ENCODE measurements around the gene HAUS7.

HAUS7 gene

GRCh38 chrX:153491351-153491914 is 21.1 kb upstream of the HAUS7 start:
- Histone ChIP-seq H3K4me3 (ENCODE audit: low read length) (no peak overlapping the region), H3K9me3 (ENCODE audit: control insufficient read depth, insufficient read depth, low read length) (no peaks in the 10 kb centered on the region), H3K4me2 (ENCODE audit: low read length) (no peak overlapping the region), H3K27me3 (ENCODE audit: control insufficient read depth, low read length) (no peaks in the 10 kb centered on the region), H3K4me1 (ENCODE audit: control insufficient read depth, low read length) (no peaks in the 10 kb centered on the region), H3K79me2 (ENCODE audit: control insufficient read depth, low read length) (no peaks in the 10 kb centered on the region), H3K36me3 (ENCODE audit: control insufficient read depth, low read length) (no peaks in the 10 kb centered on the region), H3F3A (ENCODE audit: control insufficient read depth, insufficient read depth) (no peaks in the 10 kb centered on the region), H3K27ac (ENCODE audit: low read depth, low read length) (no peak overlapping the region), H4K20me1 (ENCODE audit: control insufficient read depth, insufficient read depth, low read depth, low read length) (no peaks in the 10 kb centered on the region), H3K9me2 (replicated peaks; ENCODE audit: control insufficient read depth, low read length) (no peaks in the 10 kb centered on the region)
- TF ChIP-seq EZH2phosphoT487 (IDR thresholded peaks at IDR 0.05; ENCODE audit: borderline replicate concordance, low read length) (no peak), CTCF (IDR thresholded peaks at IDR 0.05; ENCODE audit: low read depth, low read length, poor library complexity, severe bottlenecking) (no peak)

- Histone ChIP-seq H3K4me2 (ENCODE audit: low read length) (no peak overlapping the region), H3K27ac (ENCODE audit: low read depth, low read length) (no peak overlapping the region), H4K20me1 (ENCODE audit: control insufficient read depth, insufficient read depth, low read depth, low read length) (no peaks in the 10 kb centered on the region), H3K79me2 (ENCODE audit: control insufficient read depth, low read length) (no peaks in the 10 kb centered on the region), H3K9me3 (ENCODE audit: control insufficient read depth, insufficient read depth, low read length) (no peaks in the 10 kb centered on the region), H3F3A (ENCODE audit: control insufficient read depth, insufficient read depth) (no peaks in the 10 kb centered on the region), H3K4me1 (ENCODE audit: control insufficient read depth, low read length) (no peaks in the 10 kb centered on the region), H3K27me3 (ENCODE audit: control insufficient read depth, low read length) (no peaks in the 10 kb centered on the region), H3K36me3 (ENCODE audit: control insufficient read depth, low read length) (no peaks in the 10 kb centered on the region), H3K9me2 (replicated peaks; ENCODE audit: control insufficient read depth, low read length) (no peaks in the 10 kb centered on the region), H3K4me3 (ENCODE audit: low read length) (no peak overlapping the region)
- TF ChIP-seq EZH2phosphoT487 (IDR thresholded peaks at IDR 0.05; ENCODE audit: borderline replicate concordance, low read length) (no peak), CTCF (IDR thresholded peaks at IDR 0.05; ENCODE audit: low read depth, low read length, poor library complexity, severe bottlenecking) (no peak)
Observed at GRCh38 chrX:153490217-153490930, 20.0 kb upstream of the HAUS7 start.

DNA sequence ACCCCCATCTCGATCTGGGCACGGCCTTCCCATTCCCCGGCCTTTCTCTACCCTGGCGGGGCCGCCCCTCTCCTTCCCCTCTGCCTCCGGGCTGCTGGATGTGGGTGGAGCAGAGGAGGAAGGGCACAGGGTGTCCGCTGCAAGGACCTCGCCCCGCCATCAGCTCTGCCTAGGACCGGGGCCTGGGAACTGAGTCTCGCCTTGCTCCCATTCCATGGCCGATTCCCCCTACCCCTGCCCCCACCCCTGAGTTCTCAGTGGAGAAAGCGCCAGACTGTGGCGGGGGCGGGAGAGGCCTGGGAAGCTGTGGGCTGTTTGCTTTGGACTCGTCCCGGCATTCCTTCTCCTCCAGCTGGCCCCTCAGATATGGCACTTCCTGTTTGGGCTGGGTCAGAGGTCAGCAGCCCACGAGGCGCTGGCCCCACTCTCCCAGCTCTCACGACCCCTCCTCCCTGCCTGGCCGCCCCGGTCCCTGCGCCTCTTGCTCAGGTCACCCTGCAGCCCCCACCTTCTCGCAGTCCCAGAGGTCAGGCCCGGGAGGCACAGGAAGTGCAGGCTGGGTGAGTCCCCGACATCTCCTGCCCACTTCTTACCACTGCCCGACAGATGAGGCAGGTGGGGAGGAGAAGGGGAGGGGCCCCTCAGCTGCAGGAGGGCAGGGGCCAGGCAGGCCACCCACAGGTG is 18.0 kb upstream of the HAUS7 start:
- Histone ChIP-seq H3K9me2 (replicated peaks; ENCODE audit: control insufficient read depth, low read length) (no peaks in the 10 kb centered on the region), H4K20me1 (ENCODE audit: control insufficient read depth, insufficient read depth, low read depth, low read length) (no peaks in the 10 kb centered on the region), H3K27me3 (ENCODE audit: control insufficient read depth, low read length) (no peaks in the 10 kb centered on the region), H3K4me1 (ENCODE audit: control insufficient read depth, low read length) (no peaks in the 10 kb centered on the region), H3K79me2 (ENCODE audit: control insufficient read depth, low read length) (no peaks in the 10 kb centered on the region), H3K27ac (ENCODE audit: low read depth, low read length) (no peak overlapping the region), H3K9me3 (ENCODE audit: control insufficient read depth, insufficient read depth, low read length) (no peaks in the 10 kb centered on the region), H3K4me3 (ENCODE audit: low read length) (no peak overlapping the region), H3F3A (ENCODE audit: control insufficient read depth, insufficient read depth) (no peaks in the 10 kb centered on the region), H3K4me2 (ENCODE audit: low read length) (no peak overlapping the region), H3K36me3 (ENCODE audit: control insufficient read depth, low read length) (no peaks in the 10 kb centered on the region)
- no peak for TF ChIP-seq EZH2phosphoT487 (IDR thresholded peaks at IDR 0.05; ENCODE audit: borderline replicate concordance, low read length)
- TF ChIP-seq CTCF (IDR thresholded peaks at IDR 0.05; ENCODE audit: low read depth, low read length, poor library complexity, severe bottlenecking), result no peak
